Parathyroid adenoma (tissue), 2 donors: Measurements from ENCODE around the gene SPC25.

Experiments
- H2AFZ ChIP-seq: fragments of 300-600 bp; sonication (generic); one replicate; pipeline ENCODE4 v1.7.0; 2017; ENCODE audit warnings: antibody characterized with exemption, mild to moderate bottlenecking
- H3K27ac ChIP-seq: fragments of 300-600 bp; sonication (generic); one replicate; pipeline ENCODE4 v1.7.0; 2017
- H3K27me3 ChIP-seq: fragments of 300-600 bp; sonication (generic); one replicate; pipeline ENCODE4 v1.7.0; 2017; ENCODE audit warnings: low read length; ENCODE audit not compliant: control insufficient read depth, insufficient read depth
- H3K36me3 ChIP-seq: fragments of 300-600 bp; sonication (generic); one replicate; pipeline ENCODE4 v1.7.0; 2017; ENCODE audit warnings: low read length; ENCODE audit not compliant: control insufficient read depth, insufficient read depth
- H3K4me1 ChIP-seq: fragments of 300-600 bp; sonication (generic); one replicate; pipeline ENCODE4 v1.7.0; 2017; ENCODE audit warnings: control low read depth
- H3K4me2 ChIP-seq: fragments of 300-600 bp; sonication (generic); one replicate; pipeline ENCODE4 v1.7.0; 2017; ENCODE audit warnings: low read length
- H3K4me3 ChIP-seq: fragments of 300-600 bp; sonication (generic); one replicate; pipeline ENCODE4 v1.7.0; 2017; ENCODE audit warnings: low read depth, low read length
- H3K79me2 ChIP-seq: fragments of 300-600 bp; sonication (generic); one replicate; pipeline ENCODE4 v1.7.0; 2017; ENCODE audit warnings: control low read depth
- H3K9ac ChIP-seq: fragments of 300-600 bp; sonication (generic); one replicate; pipeline ENCODE4 v1.7.0; 2017; ENCODE audit warnings: mild to moderate bottlenecking
- H3K9me3 ChIP-seq: fragments of 300-600 bp; sonication (generic); one replicate; pipeline ENCODE4 v1.7.0; 2017; ENCODE audit warnings: low read length; ENCODE audit not compliant: control insufficient read depth
- CTCF ChIP-seq: fragments of 300-600 bp; sonication (generic); IDR thresholded peaks from one replicate; pipeline ENCODE4 v1.7.0; 2017; ENCODE audit warnings: antibody characterized with exemption, mild to moderate bottlenecking
- donor health status: primary hyperparathyroidism.

SPC25 gene

GRCh38 chr2:168821577-168821976 lies 68.7 kb downstream of the SPC25 start:
- Histone ChIP-seq H3K9me3 (no peaks in the 10 kb centered on the region), H3K27me3 (no peaks in the 10 kb centered on the region), H3K79me2 (no peaks in the 10 kb centered on the region), H3K4me3 (no peak overlapping the region), H3K36me3 (no peaks in the 10 kb centered on the region), H3K4me1 (peaks cover 17% of the 10 kb centered on the region), H3K4me2 (no peak overlapping the region), H3K9ac (no peak overlapping the region), H3K27ac (no peak overlapping the region), H2AFZ (no peak overlapping the region)
- TF ChIP-seq CTCF: no peak
